Upper lobe of left lung (tissue), 6 donors: ENCODE data around the gene ZNF777. TPM values are rescaled to one million over a fixed set of nuclear protein-coding genes. Genes with fewer than 3 reads are reported as not detected.

ENCODE experiments used
- ATAC-seq, 2 donors: fragments of 200-7000 bp; cut with Tn5 transposase; one replicate each; pipeline ENCODE4 v1.9.1; 2022; ENCODE audit warnings: mild to moderate bottlenecking in 2 of 2, moderate library complexity in 2 of 2; ENCODE audit not compliant: low FRiP score in 2 of 2
- DNase-seq, 2 donors: peaks; one replicate each; pipeline ENCODE4 v3.0.0-alpha.2; 2019 to 2020
- H3K27ac ChIP-seq, 4 donors: fragments of 200-600 bp; sonication (generic); one replicate each; pipeline ENCODE4 v1.5.1; 2016 to 2019
- H3K27me3 ChIP-seq, 4 donors: fragments of 200-600 bp; sonication (generic); one replicate each; pipeline ENCODE4 v1.5.1; 2017 to 2019
- H3K36me3 ChIP-seq, 4 donors: fragments of 200-600 bp; sonication (generic); one replicate each; pipeline ENCODE4 v1.5.1; 2016 to 2019
- H3K4me1 ChIP-seq, 4 donors: fragments of 200-600 bp; sonication (generic); one replicate each; pipeline ENCODE4 v1.5.1; 2018 to 2019
- H3K4me3 ChIP-seq, 4 donors: fragments of 200-600 bp; sonication (generic); one replicate each; pipeline ENCODE4 v1.5.1; 2017 to 2019; ENCODE audit warnings: mild to moderate bottlenecking in 2 of 4, moderate library complexity in 1 of 4
- H3K9me3 ChIP-seq, 4 donors: fragments of 200-600 bp; sonication (generic); one replicate each; pipeline ENCODE4 v1.5.1; 2018 to 2019
- CTCF ChIP-seq, 6 experiments: fragments of 450-650 bp in 4 of 6; fragments of 200-600 bp in 2 of 6; sonication (generic) in 2 of 6; IDR thresholded peaks; one replicate each; pipeline ENCODE4 v1.5.1; 2016 to 2019; ENCODE audit warnings: antibody characterized with exemption in 6 of 6
- EP300 ChIP-seq, 4 donors: sonication (generic); formaldehyde crosslinking; IDR thresholded peaks; one replicate each; pipeline ENCODE4 v1.5.1; 2017; ENCODE audit warnings: antibody characterized with exemption in 4 of 4, control low read depth in 2 of 4
- POLR2A ChIP-seq, 4 donors: fragments of 450-650 bp; IDR thresholded peaks; one replicate each; pipeline ENCODE4 v1.5.1; 2016 to 2017; ENCODE audit warnings: antibody characterized with exemption in 4 of 4, mild to moderate bottlenecking in 2 of 4
- POLR2AphosphoS5 ChIP-seq, 2 donors: sonication (generic); formaldehyde crosslinking; IDR thresholded peaks; one replicate each; pipeline ENCODE4 v1.5.1; 2017; ENCODE audit warnings: antibody characterized with exemption in 2 of 2
- WGBS, 2 donors: methylation state at CpG; one replicate each; pipeline ENCODE4 v1.1.5; 2017 to 2018; 5-methylcytosine and 5-hydroxymethylcytosine counted together
- total RNA-seq, 6 donors: library from RNA; depleted of rRNA in 4 of 6; stranded (reverse); fragments of >200 nt in 4 of 6; gene quantifications; one replicate each; pipeline versions ENCODE4 v1.1.0 to v1.2.1, GENCODE V29; 2016 to 2021
- donor health status: DM: no; HTN: no; CAD: no; lungs with moderate emphysema.
- donor health status: DM: no; HTN: yes; CAD: no; lungs with severe emphysema.

ZNF777 gene
- total RNA-seq, 6 donors from 2014 or later: 9.3 to 16.0 (median 10.8) TPM

- H3K4me3 ChIP-seq: no peak overlapping the region
- no peaks in the 10 kb centered on the region for H3K36me3 ChIP-seq
- no peak overlapping the region for H3K27ac ChIP-seq
- TF ChIP-seq CTCF (IDR thresholded peaks at IDR 0.05): no peak
- TF ChIP-seq EP300 (IDR thresholded peaks at IDR 0.05): no peak
- TF ChIP-seq POLR2AphosphoS5 (IDR thresholded peaks at IDR 0.05): no peak
- TF ChIP-seq POLR2A (IDR thresholded peaks at IDR 0.05): no peak
- DNase-seq: no peak
- H3K4me1 ChIP-seq: no peaks in the 10 kb centered on the region
- no peak for ATAC-seq
- WGBS, 2 donors: 59 to 65% methylated on average over 9 of the region's 9 CpGs
- peaks cover 0 to 9% (median 0%) of the 10 kb centered on the region in 4 donors for H3K9me3 ChIP-seq
- H3K27me3 ChIP-seq: no peaks in the 10 kb centered on the region
These were observed 75.5 kb downstream of the ZNF777 start for GRCh38 chr7:149385195-149385950.

Other genes starting within 250 kb of the ZNF777 start
- gene ZNF212, start 221.4 kb downstream of the ZNF777 start, total RNA-seq: 10 to 100 TPM; 10.3 to 33.5 (median 10.9) TPM
- 10 to 100 TPM; 12.6 to 46.1 (median 17.5) TPM for gene ZNF783, start 198.9 kb downstream of the ZNF777 start, total RNA-seq
- gene ZNF746, start 36.7 kb upstream of the ZNF777 start, total RNA-seq: 10 to 100 TPM; 19.4 to 54.5 (median 25.2) TPM